Gastroesophageal sphincter (tissue), 2 donors: Measurements from ENCODE around the gene SFMBT2.

ENCODE experiments used
- EP300 ChIP-seq: sonication (generic); formaldehyde crosslinking; IDR thresholded peaks from one replicate; pipeline ENCODE4 v1.6.1; 2017; ENCODE audit warnings: antibody characterized with exemption, mild to moderate bottlenecking
- POLR2A ChIP-seq, 2 donors: fragments of 450-650 bp; IDR thresholded peaks; one replicate each; pipeline ENCODE4 v1.6.1; 2017; ENCODE audit warnings: antibody characterized with exemption in 2 of 2, mild to moderate bottlenecking in 2 of 2, moderate library complexity in 1 of 2
- POLR2AphosphoS5 ChIP-seq: sonication (generic); formaldehyde crosslinking; IDR thresholded peaks from one replicate; pipeline ENCODE4 v1.6.1; 2017; ENCODE audit warnings: antibody characterized with exemption

GRCh38 chr10:7251696-7252465, 159.0 kb downstream of the SFMBT2 start:
- TF ChIP-seq EP300 (no peak), POLR2AphosphoS5 (no peak), POLR2A (IDR thresholded peaks at IDR 0.05) (no peak)
